Thyroid gland (tissue), 4 donors: Measurements from ENCODE around the gene INPP4B. TPM values are rescaled to one million over a fixed set of nuclear protein-coding genes. Genes with fewer than 3 reads are reported as not detected.

Experiments used
- DNase-seq, 2 donors: peaks; one replicate each; pipeline ENCODE4 v3.0.0-alpha.2; 2019
- H3K27ac ChIP-seq, 3 donors: fragments of 200-600 bp; sonication (generic); 1 replicate in 2 of 3; 2 replicates in 1 of 3; pipeline ENCODE4 v1.5.1; 2016 to 2019; ENCODE audit warnings: mild to moderate bottlenecking in 1 of 3, moderate library complexity in 1 of 3
- H3K27me3 ChIP-seq: fragments of 200-600 bp; sonication (generic); one replicate; pipeline ENCODE4 v1.5.1; 2019
- H3K36me3 ChIP-seq, 2 donors: fragments of 200-600 bp; sonication (generic); one replicate each; pipeline ENCODE4 v1.5.1; 2016 to 2019
- H3K4me1 ChIP-seq, 2 donors: fragments of 200-600 bp; sonication (generic); one replicate each; pipeline ENCODE4 v1.5.1; 2017 to 2019
- H3K4me3 ChIP-seq, 3 donors: fragments of 200-600 bp; sonication (generic); replicated peaks in 1 of 3; 1 replicate in 2 of 3; 2 replicates in 1 of 3; pipeline ENCODE4 v1.5.1; 2016; ENCODE audit warnings: mild to moderate bottlenecking in 1 of 3
- H3K9me3 ChIP-seq: fragments of 200-600 bp; sonication (generic); one replicate; pipeline ENCODE4 v1.5.1; 2017
- CTCF ChIP-seq, 6 experiments: fragments of 200-600 bp in 3 of 6; fragments of 450-650 bp in 3 of 6; sonication (generic) in 3 of 6; IDR thresholded peaks; one replicate each; pipeline ENCODE4 v1.5.1; 2016 to 2019; ENCODE audit warnings: antibody characterized with exemption in 6 of 6, mild to moderate bottlenecking in 2 of 6, inconsistent platforms in 1 of 6, moderate library complexity in 1 of 6
- POLR2A ChIP-seq, 2 donors: fragments of 450-650 bp; IDR thresholded peaks; one replicate each; pipeline ENCODE4 v1.6.1; 2017; ENCODE audit warnings: antibody characterized with exemption in 2 of 2, mild to moderate bottlenecking in 2 of 2, moderate library complexity in 1 of 2
- WGBS, 2 donors: methylation state at CpG; one replicate each; pipeline ENCODE4 v1.1.5; 2017; 5-methylcytosine and 5-hydroxymethylcytosine counted together
- intact Hi-C: fragments of 100-400 bp; cut with DNase I; formaldehyde crosslinking; loops from one replicate; pipeline ENCODE4 v1.15.1; 2023
- total RNA-seq, 4 donors: library from RNA; depleted of rRNA; stranded (reverse); fragments of >200 nt; gene quantifications; one replicate each; pipeline ENCODE4 v1.2.3, GENCODE V29; 2016

The INPP4B gene
- total RNA-seq, 4 donors from 2014 or later: 8.0 to 22.1 (median 12.0) TPM

GRCh38 chr4:142826503-142827241 is 19.4 kb downstream of the INPP4B start:
- no peak for TF ChIP-seq POLR2A (IDR thresholded peaks at IDR 0.05)
- TF ChIP-seq CTCF (IDR thresholded peaks at IDR 0.05): no peak
- Histone ChIP-seq H3K36me3 (no peaks in the 10 kb centered on the region), H3K4me1 (no peaks in the 10 kb centered on the region), H3K27me3 (no peaks in the 10 kb centered on the region), H3K9me3 (no peaks in the 10 kb centered on the region), H3K27ac (no peak overlapping the region), H3K4me3 (no peak overlapping the region)
- intact Hi-C loops: no loop called here
- 89 to 93% methylated on average over 4 of the region's 4 CpGs for WGBS, 2 donors
- DNase-seq: no peak

DNA sequence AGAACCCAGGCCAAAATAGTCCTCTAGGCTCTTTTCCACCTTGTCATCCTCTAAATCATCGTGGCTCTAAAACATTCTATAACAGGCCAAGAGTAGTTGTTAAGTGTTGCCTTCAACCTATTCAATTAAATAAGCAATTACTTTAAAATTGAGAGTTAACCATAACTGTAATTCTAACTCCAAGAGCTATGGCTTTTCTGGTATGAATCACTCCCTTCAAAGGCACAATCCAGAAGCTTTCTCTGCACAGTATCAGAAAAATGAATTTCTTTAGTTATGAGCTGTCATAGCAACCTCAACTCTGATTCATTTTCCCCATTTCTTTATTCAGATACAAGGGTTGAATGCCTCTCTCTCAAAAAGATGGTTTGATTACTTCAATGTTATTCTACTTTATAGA is 21.7 kb downstream of the INPP4B start:
- intact Hi-C loops: no loop called here
- no peak overlapping the region for H3K4me3 ChIP-seq
- H3K36me3 ChIP-seq: no peaks in the 10 kb centered on the region
- TF ChIP-seq POLR2A (IDR thresholded peaks at IDR 0.05) (no peak), CTCF (IDR thresholded peaks at IDR 0.05) (no peak)
- H3K27ac ChIP-seq: no peak overlapping the region
- DNase-seq: no peak
- no peaks in the 10 kb centered on the region for H3K9me3 ChIP-seq
- 80 to 85% methylated on average over 1 of the region's 1 CpG for WGBS, 2 donors
- no peaks in the 10 kb centered on the region for H3K4me1 ChIP-seq
- no peaks in the 10 kb centered on the region for H3K27me3 ChIP-seq

GRCh38 chr4:142823796-142824195 is 22.3 kb downstream of the INPP4B start:
- 88 to 95% methylated on average over 1 of the region's 1 CpG for WGBS, 2 donors
- Histone ChIP-seq H3K9me3 (no peaks in the 10 kb centered on the region), H3K36me3 (no peaks in the 10 kb centered on the region), H3K27me3 (no peaks in the 10 kb centered on the region), H3K4me3 (no peak overlapping the region), H3K27ac (no peak overlapping the region), H3K4me1 (no peaks in the 10 kb centered on the region)
- intact Hi-C loops: no loop called here
- TF ChIP-seq POLR2A (IDR thresholded peaks at IDR 0.05) (no peak), CTCF (IDR thresholded peaks at IDR 0.05) (no peak)
- DNase-seq: no peak

GRCh38 chr4:142818476-142818875 is 27.6 kb downstream of the INPP4B start:
- H3K9me3 ChIP-seq: no peaks in the 10 kb centered on the region
- TF ChIP-seq CTCF (IDR thresholded peaks at IDR 0.05): no peak
- TF ChIP-seq POLR2A (IDR thresholded peaks at IDR 0.05): no peak
- no peaks in the 10 kb centered on the region for H3K36me3 ChIP-seq
- H3K4me3 ChIP-seq: no peak overlapping the region
- H3K27ac ChIP-seq: no peak overlapping the region
- intact Hi-C loops: no loop called here
- DNase-seq: no peak
- H3K4me1 ChIP-seq: no peaks in the 10 kb centered on the region
- WGBS, 2 donors: 87 to 91% methylated on average over 4 of the region's 4 CpGs
- H3K27me3 ChIP-seq: no peaks in the 10 kb centered on the region

GRCh38 chr4:142818031-142818430 is 28.1 kb downstream of the INPP4B start:
- Histone ChIP-seq H3K27ac (no peak overlapping the region), H3K9me3 (no peaks in the 10 kb centered on the region), H3K36me3 (no peaks in the 10 kb centered on the region), H3K4me3 (no peak overlapping the region), H3K27me3 (no peaks in the 10 kb centered on the region), H3K4me1 (no peaks in the 10 kb centered on the region)
- intact Hi-C loops: no loop called here
- TF ChIP-seq CTCF (IDR thresholded peaks at IDR 0.05): no peak
- TF ChIP-seq POLR2A (IDR thresholded peaks at IDR 0.05): no peak
- WGBS, 2 donors: 42 to 67% methylated on average over 1 of the region's 1 CpG
- no peak for DNase-seq
